ENCODE data around the gene HOMEZ.
"Not testable (repeated sequence)": the region's sequence is repeated elsewhere in the genome, so short reads cannot be mapped to it uniquely, and the experiment has no call there.

Gene HOMEZ

GRCh38 chr14:23284654-23285529 is 1.0 kb downstream of the HOMEZ start:
- ATAC-seq (replicated peaks; ENCODE audit: extremely low read depth, poor library complexity, severe bottlenecking) (no peak), DNase-seq (ENCODE audit: low spot score in 2 of 2) (no peak)
- H3K27ac Mint-ChIP-seq (ENCODE audit: low read depth) = peak overlapping the region; percentile 87
- peaks cover 8% of the 10 kb centered on the region for H3K36me3 Mint-ChIP-seq (ENCODE audit: insufficient read depth)
- peak overlapping the region; percentile 90 for H3K4me3 Mint-ChIP-seq
- H3K4me1 Mint-ChIP-seq = peaks cover 15% of the 10 kb centered on the region
- no peaks in the 10 kb centered on the region for H3K27me3 Mint-ChIP-seq
- no peaks in the 10 kb centered on the region for H3K9me3 Mint-ChIP-seq

- no peak for DNase-seq (ENCODE audit: low spot score in 2 of 2)
- no peak for ATAC-seq (replicated peaks; ENCODE audit: extremely low read depth, poor library complexity, severe bottlenecking)
- H3K4me1 Mint-ChIP-seq = peaks cover 19% of the 10 kb centered on the region
- H3K36me3 Mint-ChIP-seq (ENCODE audit: insufficient read depth) = peaks cover 10% of the 10 kb centered on the region
- no peak overlapping the region for H3K27ac Mint-ChIP-seq (ENCODE audit: low read depth)
- no peaks in the 10 kb centered on the region for H3K27me3 Mint-ChIP-seq
- H3K9me3 Mint-ChIP-seq = no peaks in the 10 kb centered on the region
- no peak overlapping the region for H3K4me3 Mint-ChIP-seq
These were observed 4.7 kb downstream of the HOMEZ start for GRCh38 chr14:23281247-23281646.

GRCh38 chr14:23277928-23278327 is 8.0 kb downstream of the HOMEZ start:
- not testable (repeated sequence) for H3K27ac Mint-ChIP-seq (ENCODE audit: low read depth); H3K36me3 Mint-ChIP-seq (ENCODE audit: insufficient read depth); H3K9me3 Mint-ChIP-seq; H3K4me1 Mint-ChIP-seq; H3K27me3 Mint-ChIP-seq; H3K4me3 Mint-ChIP-seq; DNase-seq (ENCODE audit: low spot score in 2 of 2); ATAC-seq (replicated peaks; ENCODE audit: extremely low read depth, poor library complexity, severe bottlenecking)

GRCh38 chr14:23277189-23277588 is 8.7 kb downstream of the HOMEZ start:
- no peak overlapping the region for H3K4me3 Mint-ChIP-seq
- DNase-seq (ENCODE audit: low spot score in 2 of 2) (no peak), ATAC-seq (replicated peaks; ENCODE audit: extremely low read depth, poor library complexity, severe bottlenecking) (no peak)
- no peak overlapping the region for H3K27ac Mint-ChIP-seq (ENCODE audit: low read depth)
- H3K4me1 Mint-ChIP-seq = peaks cover 4% of the 10 kb centered on the region
- no peaks in the 10 kb centered on the region for H3K9me3 Mint-ChIP-seq
- peaks cover 2% of the 10 kb centered on the region for H3K36me3 Mint-ChIP-seq (ENCODE audit: insufficient read depth)
- H3K27me3 Mint-ChIP-seq = no peaks in the 10 kb centered on the region

GRCh38 chr14:23275412-23275811 is 10.5 kb downstream of the HOMEZ start:
- DNase-seq (ENCODE audit: low spot score in 2 of 2) (no peak), ATAC-seq (replicated peaks; ENCODE audit: extremely low read depth, poor library complexity, severe bottlenecking) (no peak)
- Mint-ChIP-seq H3K36me3 (ENCODE audit: insufficient read depth) (peaks cover 2% of the 10 kb centered on the region), H3K9me3 (no peaks in the 10 kb centered on the region), H3K27ac (ENCODE audit: low read depth) (no peak overlapping the region), H3K27me3 (no peaks in the 10 kb centered on the region), H3K4me1 (peaks cover 4% of the 10 kb centered on the region), H3K4me3 (no peak overlapping the region)

- ATAC-seq (replicated peaks; ENCODE audit: extremely low read depth, poor library complexity, severe bottlenecking) (no peak), DNase-seq (ENCODE audit: low spot score in 2 of 2) (no peak)
- Mint-ChIP-seq H3K4me1 (no peaks in the 10 kb centered on the region), H3K9me3 (no peaks in the 10 kb centered on the region), H3K27me3 (peaks cover 17% of the 10 kb centered on the region), H3K27ac (ENCODE audit: low read depth) (no peak overlapping the region), H3K36me3 (ENCODE audit: insufficient read depth) (peaks cover 1% of the 10 kb centered on the region), H3K4me3 (no peak overlapping the region)
These were observed 16.7 kb downstream of the HOMEZ start for GRCh38 chr14:23269193-23269592.

GRCh38 chr14:23260849-23261248 is 25.1 kb downstream of the HOMEZ start:
- not testable (repeated sequence) for H3K27ac Mint-ChIP-seq (ENCODE audit: low read depth); H3K4me3 Mint-ChIP-seq; H3K4me1 Mint-ChIP-seq; DNase-seq (ENCODE audit: low spot score in 2 of 2); H3K36me3 Mint-ChIP-seq (ENCODE audit: insufficient read depth); ATAC-seq (replicated peaks; ENCODE audit: extremely low read depth, poor library complexity, severe bottlenecking); H3K9me3 Mint-ChIP-seq
- H3K27me3 Mint-ChIP-seq = peaks cover 86% of the 10 kb centered on the region

GRCh38 chr14:23259426-23259825 is 26.5 kb downstream of the HOMEZ start:
- no peak overlapping the region for H3K27ac Mint-ChIP-seq (ENCODE audit: low read depth)
- H3K4me1 Mint-ChIP-seq = no peaks in the 10 kb centered on the region
- H3K4me3 Mint-ChIP-seq = no peak overlapping the region
- H3K27me3 Mint-ChIP-seq = peaks cover 72% of the 10 kb centered on the region
- no peaks in the 10 kb centered on the region for H3K9me3 Mint-ChIP-seq
- no peaks in the 10 kb centered on the region for H3K36me3 Mint-ChIP-seq (ENCODE audit: insufficient read depth)
- DNase-seq (ENCODE audit: low spot score in 2 of 2) (no peak), ATAC-seq (replicated peaks; ENCODE audit: extremely low read depth, poor library complexity, severe bottlenecking) (no peak)

- no peak overlapping the region for H3K27ac Mint-ChIP-seq (ENCODE audit: low read depth)
- ATAC-seq (replicated peaks; ENCODE audit: extremely low read depth, poor library complexity, severe bottlenecking) = no peak
These were observed 27.7 kb downstream of the HOMEZ start for GRCh38 chr14:23258256-23258655.

GRCh38 chr14:23252420-23253333 is 33.3 kb downstream of the HOMEZ start:
- H3K27ac Mint-ChIP-seq (ENCODE audit: low read depth) = no peak overlapping the region
- no peak overlapping the region for H3K4me3 Mint-ChIP-seq
- no peaks in the 10 kb centered on the region for H3K36me3 Mint-ChIP-seq (ENCODE audit: insufficient read depth)
- H3K27me3 Mint-ChIP-seq = peaks cover 54% of the 10 kb centered on the region
- no peaks in the 10 kb centered on the region for H3K9me3 Mint-ChIP-seq
- no peaks in the 10 kb centered on the region for H3K4me1 Mint-ChIP-seq
- no peak for ATAC-seq (replicated peaks; ENCODE audit: extremely low read depth, poor library complexity, severe bottlenecking)
- DNase-seq (ENCODE audit: low spot score in 2 of 2) = no peak

More at GRCh38 chr14:23258256-23258655, 27.7 kb downstream of the HOMEZ start:
- no peak for DNase-seq (ENCODE audit: low spot score in 2 of 2)
- peaks cover 71% of the 10 kb centered on the region for H3K27me3 Mint-ChIP-seq
- no peaks in the 10 kb centered on the region for H3K36me3 Mint-ChIP-seq (ENCODE audit: insufficient read depth)
- H3K4me3 Mint-ChIP-seq = no peak overlapping the region
- H3K4me1 Mint-ChIP-seq = no peaks in the 10 kb centered on the region
- no peaks in the 10 kb centered on the region for H3K9me3 Mint-ChIP-seq

GRCh38 chr14:23252006-23252405 is 33.9 kb downstream of the HOMEZ start:
- DNase-seq (ENCODE audit: low spot score in 2 of 2) = no peak
- H3K4me1 Mint-ChIP-seq = no peaks in the 10 kb centered on the region
- H3K4me3 Mint-ChIP-seq = no peak overlapping the region
- no peaks in the 10 kb centered on the region for H3K36me3 Mint-ChIP-seq (ENCODE audit: insufficient read depth)
- H3K27me3 Mint-ChIP-seq = peaks cover 50% of the 10 kb centered on the region
- no peak for ATAC-seq (replicated peaks; ENCODE audit: extremely low read depth, poor library complexity, severe bottlenecking)
- H3K9me3 Mint-ChIP-seq = no peaks in the 10 kb centered on the region
- no peak overlapping the region for H3K27ac Mint-ChIP-seq (ENCODE audit: low read depth)

GRCh38 chr14:23249824-23250223 is 36.1 kb downstream of the HOMEZ start:
- Mint-ChIP-seq H3K4me3 (no peak overlapping the region), H3K27me3 (peaks cover 50% of the 10 kb centered on the region), H3K36me3 (ENCODE audit: insufficient read depth) (no peaks in the 10 kb centered on the region), H3K9me3 (no peaks in the 10 kb centered on the region), H3K27ac (ENCODE audit: low read depth) (no peak overlapping the region), H3K4me1 (no peaks in the 10 kb centered on the region)
- ATAC-seq (replicated peaks; ENCODE audit: extremely low read depth, poor library complexity, severe bottlenecking) (no peak), DNase-seq (ENCODE audit: low spot score in 2 of 2) (no peak)
